ENCODE results near the gene ZSCAN10. TPM values are rescaled to one million over a fixed set of nuclear protein-coding genes. Genes with fewer than 3 reads are reported as not detected.
A peak's percentile ranks its signal among the peaks of the same experiment; 100 is the strongest.

Gene ZSCAN10
- total and polyA plus RNA-seq, 2 of the 13 experiments (the other 11 are each of a cell fraction or from before 2014, with no cell fraction given) = not detected

GRCh38 chr16:3143598-3144320 lies 44.7 kb upstream of the ZSCAN10 start (continued):
- TF ChIP-seq TFDP2 (CRISPR knock-in tag; IDR thresholded peaks at IDR 0.05) (no peak), HMG20A (CRISPR knock-in tag; IDR thresholded peaks at IDR 0.05; ENCODE audit: borderline replicate concordance) (no peak), ZNF142 (CRISPR knock-in tag; IDR thresholded peaks at IDR 0.05) (no peak), ADNP (CRISPR knock-in tag; IDR thresholded peaks at IDR 0.05) (no peak), ASH2L (IDR thresholded peaks at IDR 0.05; ENCODE audit: insufficient read length, low read depth, low read length) (peak; percentile 32), TEAD3 (CRISPR knock-in tag; optimal IDR thresholded peaks at IDR 0.05; ENCODE audit: borderline replicate concordance) (no peak), HDAC1 (CRISPR knock-in tag; IDR thresholded peaks at IDR 0.05) (peak; percentile 54; the same call in 1 of the 2 replicates), ZNF546 (CRISPR knock-in tag; conservative IDR thresholded peaks at IDR 0.05) (no peak), HBP1 (CRISPR knock-in tag; IDR thresholded peaks at IDR 0.05; ENCODE audit: low read depth) (no peak), FUBP1 (CRISPR knock-in tag; IDR thresholded peaks at IDR 0.05; ENCODE audit: borderline replicate concordance) (no peak), THAP8 (CRISPR knock-in tag; IDR thresholded peaks at IDR 0.05; ENCODE audit: borderline replicate concordance) (0 out of 2 replicates have a peak, but pooled peaks have one; percentile 10), HMGXB4 (CRISPR knock-in tag; IDR thresholded peaks at IDR 0.05; ENCODE audit: borderline replicate concordance in 1 of 2, low read depth in 1 of 2) (peak in 1 of 2 experiments; percentile 68; a peak in 2 of 4 replicates)
